HG02610 (cell line): ENCODE results near the gene E2F4.

ENCODE experiments used
- ATAC-seq: cut with Tn5 transposase; IDR thresholded peaks from one replicate; pipeline ENCODE4 v1.9.1; 2021; ENCODE audit warnings: mild to moderate bottlenecking, moderate library complexity; ENCODE audit not compliant: unreplicated experiment

The E2F4 gene

GRCh38 chr16:67230809-67231660 is 39.1 kb downstream of the E2F4 start:
- ATAC-seq = no peak

GRCh38 chr16:67233596-67233995 is 41.6 kb downstream of the E2F4 start:
- ATAC-seq = no peak

- no peak for ATAC-seq
Measured at GRCh38 chr16:67234180-67234597, 42.2 kb downstream of the E2F4 start.

- no peak for ATAC-seq
Measured at GRCh38 chr16:67235816-67236562, 44.0 kb downstream of the E2F4 start.

GRCh38 chr16:67236563-67237395 is 44.8 kb downstream of the E2F4 start:
- ATAC-seq = no peak

GRCh38 chr16:67237396-67238277 is 45.7 kb downstream of the E2F4 start:
- no peak for ATAC-seq

- no peak for ATAC-seq
Measured at GRCh38 chr16:67238278-67238575, 46.3 kb downstream of the E2F4 start.

GRCh38 chr16:67238806-67239470 is 47.0 kb downstream of the E2F4 start:
- ATAC-seq = no peak

- ATAC-seq = no peak
Measured at GRCh38 chr16:67240506-67240905, 48.6 kb downstream of the E2F4 start.

GRCh38 chr16:67241008-67241900 is 49.3 kb downstream of the E2F4 start:
- ATAC-seq = no peak

- no peak for ATAC-seq
Measured at GRCh38 chr16:67242138-67242730, 50.3 kb downstream of the E2F4 start.

- no peak for ATAC-seq
Measured at GRCh38 chr16:67243481-67243880, 51.5 kb downstream of the E2F4 start.

- peak; percentile 57 for ATAC-seq
Measured at GRCh38 chr16:67244387-67245185, 52.6 kb downstream of the E2F4 start.

GRCh38 chr16:67245186-67245585 is 53.2 kb downstream of the E2F4 start:
- no peak for ATAC-seq

GRCh38 chr16:67245674-67246080 is 53.7 kb downstream of the E2F4 start:
- no peak for ATAC-seq

GRCh38 chr16:67246081-67246755 is 54.3 kb downstream of the E2F4 start:
- peak; percentile 18 for ATAC-seq

GRCh38 chr16:67246756-67247191 is 54.8 kb downstream of the E2F4 start:
- peak; percentile 6 for ATAC-seq
